GM19324 (cell line): ENCODE data around the gene CYTH1.

Experiments
- ATAC-seq: cut with Tn5 transposase; IDR thresholded peaks from one replicate; pipeline ENCODE4 v1.9.1; 2021; ENCODE audit warnings: mild to moderate bottlenecking, moderate library complexity; ENCODE audit not compliant: unreplicated experiment, low FRiP score

CYTH1 gene

DNA sequence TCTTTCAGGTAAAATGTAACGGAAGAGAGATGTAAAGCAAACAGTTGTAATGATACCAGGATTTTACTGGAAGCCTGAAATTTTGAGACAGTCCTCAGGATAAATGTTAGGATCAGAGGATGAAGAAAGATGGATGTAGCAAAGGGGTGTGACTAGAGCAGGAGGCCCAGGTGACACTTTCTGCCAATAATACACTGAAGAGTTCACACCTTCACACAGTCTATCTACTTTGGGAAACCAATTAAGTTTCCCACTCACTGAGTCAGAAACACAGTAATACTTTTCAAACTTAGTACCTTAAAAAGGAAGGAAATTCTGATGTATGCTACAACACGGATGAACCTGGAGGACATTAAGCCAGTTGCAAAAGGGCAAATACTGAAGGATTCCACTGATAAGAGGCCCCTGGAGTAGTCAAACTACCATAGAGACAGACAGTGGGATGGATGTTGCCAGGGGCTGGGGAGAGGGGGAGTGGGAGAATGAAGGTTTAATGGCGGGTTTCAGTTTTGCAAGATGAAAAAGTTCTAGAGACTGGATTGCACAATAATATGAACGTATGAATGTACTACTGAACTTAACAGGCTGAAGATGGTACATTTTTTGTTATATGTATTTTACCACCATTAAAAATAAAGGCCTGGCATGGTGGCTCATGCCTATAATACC, 62.3 kb downstream of the CYTH1 start:
- no peak for ATAC-seq

DNA sequence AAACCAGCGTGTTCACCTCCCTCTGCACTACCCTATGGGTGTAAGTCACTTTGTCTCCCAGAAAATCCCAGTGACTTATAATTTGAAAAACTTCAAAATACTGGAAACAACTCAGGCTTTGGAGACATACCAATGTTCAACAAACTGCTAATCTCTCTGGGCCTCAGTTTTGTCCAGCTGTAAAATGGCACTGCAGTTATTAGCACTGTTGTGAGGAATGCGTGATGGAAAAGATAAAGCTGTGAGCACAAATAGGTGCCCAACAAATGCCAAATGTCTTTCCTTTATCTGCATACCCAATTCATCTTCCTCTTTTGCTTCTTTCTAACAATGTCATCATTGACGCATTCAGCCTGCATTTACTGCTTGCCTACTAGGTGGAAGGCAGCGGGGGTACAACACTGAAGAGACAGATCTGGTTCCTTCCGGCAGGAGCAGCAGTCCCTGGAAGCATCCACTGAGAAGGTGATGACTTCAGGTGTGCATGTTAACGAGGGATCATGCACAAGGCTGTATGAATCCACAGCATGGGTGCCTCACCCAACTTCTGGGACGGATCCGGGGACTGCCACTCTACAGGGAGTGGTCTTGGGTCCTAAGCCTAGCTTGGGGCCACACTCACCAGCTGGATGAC, 63.4 kb downstream of the CYTH1 start:
- ATAC-seq: no peak

- no peak for ATAC-seq
Measured at GRCh38 chr17:78717431-78717980, 64.6 kb downstream of the CYTH1 start.

- ATAC-seq: no peak
Measured at GRCh38 chr17:78716814-78717393, 65.2 kb downstream of the CYTH1 start.

- no peak for ATAC-seq
Measured at GRCh38 chr17:78716292-78716691, 65.8 kb downstream of the CYTH1 start.

- ATAC-seq: no peak
Measured at GRCh38 chr17:78715876-78716275, 66.2 kb downstream of the CYTH1 start.

DNA sequence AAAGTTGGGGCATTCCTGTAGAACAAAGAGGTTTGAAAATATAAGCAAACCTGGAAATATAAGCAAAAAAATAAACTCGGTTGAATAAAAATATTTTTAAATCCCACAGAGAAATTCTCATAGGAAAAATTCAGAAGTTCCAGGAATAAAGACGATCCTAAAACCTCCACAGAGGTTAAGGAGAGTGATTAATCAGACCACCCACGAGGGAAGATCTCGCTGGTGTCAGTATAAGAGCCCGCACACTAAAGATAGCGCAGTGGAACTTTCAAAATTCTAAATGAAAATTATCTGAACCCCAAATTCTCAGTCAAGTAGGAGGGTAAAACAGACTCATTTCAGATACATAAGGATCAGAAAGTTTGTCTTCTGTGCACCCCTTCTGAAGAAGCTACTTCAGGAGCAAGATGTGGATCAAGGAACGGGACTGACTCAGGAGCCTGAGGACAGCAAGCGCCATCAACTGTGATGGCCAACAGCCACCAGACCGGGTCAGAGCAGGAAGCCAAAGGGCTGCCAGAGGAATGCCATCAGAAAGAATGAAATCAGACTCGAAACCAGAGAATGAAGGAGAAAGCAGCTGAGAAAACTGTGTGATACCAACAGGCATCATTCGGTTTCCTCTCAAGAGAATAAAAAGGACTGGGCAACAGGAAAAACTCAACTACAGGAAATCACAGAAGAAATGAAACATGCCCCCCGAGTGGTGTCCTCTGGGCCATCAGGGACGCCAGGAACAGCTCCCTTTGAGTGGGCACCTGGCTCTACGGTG, 66.9 kb downstream of the CYTH1 start:
- no peak for ATAC-seq

GRCh38 chr17:78714534-78714933, 67.5 kb downstream of the CYTH1 start:
- ATAC-seq: no peak

DNA sequence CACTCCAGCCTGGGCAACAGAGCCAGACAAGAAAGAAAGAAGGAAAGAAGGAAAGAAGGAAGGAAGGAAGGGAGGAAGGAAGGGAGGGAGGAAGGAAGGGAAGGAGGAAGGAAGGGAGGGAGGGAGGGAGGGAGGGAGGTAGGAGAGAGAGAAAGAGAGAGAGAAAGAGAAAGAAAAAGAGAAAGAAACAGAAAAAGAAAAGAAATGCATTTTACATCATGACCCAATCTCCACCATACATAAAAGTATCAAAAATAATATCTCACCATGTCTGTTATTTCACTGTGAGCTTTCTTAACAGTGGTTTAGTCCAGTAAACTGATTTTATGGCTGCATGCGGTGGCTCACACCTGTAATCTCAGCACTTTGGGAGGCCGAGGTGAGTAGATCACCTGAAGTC, 70.0 kb downstream of the CYTH1 start:
- no peak for ATAC-seq

- no peak for ATAC-seq
Measured at GRCh38 chr17:78710607-78711006, 71.5 kb downstream of the CYTH1 start.

DNA sequence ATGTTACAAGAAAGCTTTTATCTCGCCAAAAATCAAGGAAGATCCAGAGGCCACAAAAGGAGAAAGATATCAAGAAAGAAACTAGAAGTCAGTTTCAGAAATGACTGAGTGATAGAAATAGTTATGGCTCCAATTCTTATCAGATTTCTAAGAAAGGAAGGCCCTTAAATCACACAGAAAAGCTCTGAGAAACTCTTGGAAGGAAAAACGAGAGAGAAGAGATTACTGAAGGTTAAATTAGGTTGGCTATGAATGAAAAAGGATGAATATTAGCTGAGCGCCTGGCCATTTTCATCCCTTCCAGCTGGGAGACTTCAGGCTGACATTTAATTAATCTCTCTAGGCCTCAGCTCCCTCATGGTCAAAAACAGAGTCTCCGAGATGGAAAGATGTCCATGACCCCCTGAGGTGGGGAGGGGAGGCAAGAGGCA, 72.3 kb downstream of the CYTH1 start:
- no peak for ATAC-seq

DNA sequence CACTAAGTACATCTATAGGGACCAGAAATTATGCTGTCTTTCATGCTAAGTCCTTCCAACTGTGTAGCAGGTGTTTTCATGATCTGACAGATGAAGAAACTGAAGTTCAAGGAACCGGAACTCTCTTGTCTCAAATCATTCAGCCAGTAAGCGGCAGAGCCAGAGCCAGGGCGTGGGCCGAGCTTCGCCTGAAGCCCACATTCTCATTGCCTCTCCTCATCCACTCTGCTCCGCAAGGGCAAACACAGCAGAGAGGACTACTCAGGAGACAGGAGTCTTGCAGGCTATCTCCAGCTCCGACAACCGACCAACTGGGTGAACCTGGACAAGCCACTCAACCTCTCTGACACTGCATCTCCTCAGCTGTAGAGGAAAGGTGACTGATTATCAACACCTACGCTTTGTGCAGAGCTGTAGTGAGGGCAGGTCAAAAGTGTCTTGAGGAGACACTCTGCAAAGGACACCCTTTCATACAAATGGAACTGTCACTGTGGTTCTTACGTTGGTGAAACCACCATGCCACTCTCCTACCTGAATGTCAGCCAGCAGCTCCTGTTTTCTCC, 72.9 kb downstream of the CYTH1 start:
- no peak for ATAC-seq

DNA sequence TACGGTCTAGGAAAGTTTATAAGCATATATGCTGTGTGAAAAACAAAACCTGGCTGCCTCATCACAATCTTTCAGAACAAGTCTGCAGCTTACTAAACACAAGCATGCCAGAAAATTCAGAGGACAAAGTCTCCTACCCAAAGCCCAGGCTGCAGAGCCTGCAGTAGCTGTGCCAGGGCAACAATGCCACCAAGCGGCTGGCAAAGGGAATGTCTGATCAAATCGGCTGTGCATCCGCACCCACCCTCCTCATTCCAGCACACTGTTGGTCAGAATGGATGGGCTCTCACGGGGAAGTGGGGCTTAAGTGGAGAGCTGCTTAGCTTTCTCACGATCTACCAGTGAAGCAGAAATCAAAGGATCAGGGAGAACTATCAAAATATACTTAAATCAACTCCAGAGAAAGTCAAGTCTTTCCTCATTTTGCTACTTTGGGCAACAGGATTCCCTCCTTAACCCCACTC, 73.5 kb downstream of the CYTH1 start:
- ATAC-seq: peak; percentile 53

- ATAC-seq: no peak
Measured at GRCh38 chr17:78707923-78708322, 74.2 kb downstream of the CYTH1 start.

DNA sequence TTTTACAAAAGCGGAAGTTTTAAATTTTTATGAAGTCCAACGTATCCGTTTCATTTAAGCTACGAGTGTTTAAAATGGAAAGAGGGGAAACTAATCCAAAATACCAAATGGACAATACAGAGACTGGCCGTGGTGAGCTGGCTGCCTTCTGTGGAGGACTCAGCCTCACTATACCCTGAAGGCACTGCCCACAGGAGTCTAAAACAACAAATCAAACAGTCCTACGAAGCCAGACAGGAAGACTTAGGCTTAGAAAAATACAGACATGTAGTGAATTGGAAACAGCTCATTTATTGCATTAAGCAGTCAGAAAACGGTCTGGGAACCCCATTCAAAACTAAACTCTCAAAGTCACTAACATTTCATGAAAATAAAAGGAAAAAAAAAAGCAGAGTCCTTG, 75.1 kb downstream of the CYTH1 start:
- ATAC-seq: no peak

DNA sequence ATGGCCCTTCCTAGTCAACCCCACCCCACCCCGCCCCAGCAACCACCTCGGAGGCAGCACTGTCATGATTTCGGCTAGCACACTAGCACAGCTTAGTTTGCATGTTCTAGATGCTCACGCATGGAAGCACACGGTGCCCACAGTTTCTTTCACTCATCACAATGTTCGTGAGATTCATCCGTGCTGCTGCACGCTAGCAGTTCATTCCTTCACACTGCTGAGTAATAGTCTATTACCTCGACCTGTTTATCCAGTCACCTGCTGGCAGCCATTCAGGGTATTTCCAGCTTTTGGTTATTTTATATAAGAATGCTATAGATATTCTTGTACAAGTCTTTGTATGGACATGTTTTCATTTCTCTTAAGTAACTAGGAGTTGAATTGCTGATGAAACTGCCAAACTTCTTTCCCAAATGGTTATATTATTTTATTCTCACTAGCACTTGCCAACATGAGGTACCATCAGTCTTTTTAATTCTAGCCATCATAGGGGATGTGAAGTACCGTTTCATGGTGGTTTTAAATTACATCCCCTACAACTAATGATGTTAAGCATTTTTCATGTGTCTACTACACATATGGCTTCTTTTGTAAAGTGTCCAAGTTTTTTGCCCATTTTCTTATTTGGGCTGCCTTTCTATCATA, 75.7 kb downstream of the CYTH1 start:
- ATAC-seq: peak; percentile 31

GRCh38 chr17:78705071-78705470, 77.0 kb downstream of the CYTH1 start:
- no peak for ATAC-seq

GRCh38 chr17:78704594-78704993, 77.5 kb downstream of the CYTH1 start:
- ATAC-seq: no peak

- ATAC-seq: no peak
Measured at GRCh38 chr17:78697554-78698343, 84.3 kb downstream of the CYTH1 start.
